SK-N-MC (cell line): Measurements from ENCODE around the gene RUFY3.
"Not testable (repeated sequence)": the region's sequence is repeated elsewhere in the genome, so short reads cannot be mapped to it uniquely, and the experiment has no call there.

Source experiments
- DNase-seq: peaks from one replicate; pipeline ENCODE4 v3.0.0-alpha.2; 2011; ENCODE audit warnings: low read depth, low spot score
- H3K27ac ChIP-seq: fragments of 200-600 bp; sonication (generic); 2 replicates; pipeline ENCODE4 v1.5.1; 2016; ENCODE audit warnings: mixed run types
- H3K36me3 ChIP-seq: fragments of 200-600 bp; sonication (generic); 2 replicates; pipeline ENCODE4 v1.6.1; 2017; ENCODE audit warnings: antibody characterized with exemption, low read length, mixed read lengths; ENCODE audit not compliant: insufficient read depth
- H3K4me3 ChIP-seq: fragments of 200-600 bp; sonication (generic); 2 replicates; pipeline ENCODE4 v1.5.1; 2016
- H3K9ac ChIP-seq: fragments of 200-600 bp; sonication (generic); 2 replicates; pipeline ENCODE4 v1.8.0; 2017; ENCODE audit warnings: mixed run types, mixed read lengths; ENCODE audit not compliant: insufficient read length
- H3K9me3 ChIP-seq: fragments of 200-600 bp; sonication (generic); 2 replicates; pipeline ENCODE4 v1.6.1; 2017; ENCODE audit warnings: low read depth, mild to moderate bottlenecking, antibody characterized with exemption, low read length, moderate library complexity, mixed read lengths
- EZH2 ChIP-seq: fragments of 200-600 bp; sonication (generic); IDR thresholded peaks from one replicate; pipeline ENCODE4 v1.6.1; 2017; ENCODE audit warnings: antibody characterized with exemption
- FOXP2 ChIP-seq: optimal IDR thresholded peaks from 2 replicates; pipeline ENCODE3; 2011; ENCODE audit warnings: mild to moderate bottlenecking, moderate library complexity; ENCODE audit not compliant: insufficient read depth; ENCODE audit errors: extremely low read length, control extremely low read depth
- POLR2AphosphoS5 ChIP-seq: IDR thresholded peaks from 2 replicates; pipeline ENCODE4 v1.6.1; 2012; ENCODE audit warnings: mild to moderate bottlenecking, low read depth, low read length, borderline replicate concordance

The RUFY3 gene

GRCh38 chr4:70712604-70713452 is 8.9 kb upstream of the RUFY3 start:
- no peaks in the 10 kb centered on the region for H3K9me3 ChIP-seq
- H3K9ac ChIP-seq = peak overlapping the region; percentile 41
- no peak overlapping the region; the same call in 1 of the 2 replicates for H3K4me3 ChIP-seq
- H3K27ac ChIP-seq = peak overlapping the region; percentile 67; the same call in 1 of the 2 replicates
- no peak for DNase-seq
- TF ChIP-seq EZH2 (no peak), FOXP2 (no peak), POLR2AphosphoS5 (no peak)
- no peaks in the 10 kb centered on the region for H3K36me3 ChIP-seq

GRCh38 chr4:70713453-70714078 is 8.2 kb upstream of the RUFY3 start:
- H3K36me3 ChIP-seq = no peaks in the 10 kb centered on the region
- H3K9me3 ChIP-seq = no peaks in the 10 kb centered on the region
- 0 out of 2 replicates have a peak overlapping the region, but pooled peaks have one; percentile 2 for H3K27ac ChIP-seq
- no peak overlapping the region for H3K4me3 ChIP-seq
- no peak for DNase-seq
- TF ChIP-seq EZH2 (no peak), FOXP2 (no peak), POLR2AphosphoS5 (no peak)
- no peak overlapping the region for H3K9ac ChIP-seq

- DNase-seq = no peak
- H3K27ac ChIP-seq = no peak overlapping the region
- H3K9ac ChIP-seq = no peak overlapping the region
- H3K36me3 ChIP-seq = no peaks in the 10 kb centered on the region
- TF ChIP-seq EZH2 (no peak), POLR2AphosphoS5 (no peak), FOXP2 (no peak)
- H3K9me3 ChIP-seq = no peaks in the 10 kb centered on the region
- no peak overlapping the region for H3K4me3 ChIP-seq
These were observed 7.5 kb upstream of the RUFY3 start for GRCh38 chr4:70714079-70714887.

GRCh38 chr4:70715097-70715496 is 6.7 kb upstream of the RUFY3 start:
- Histone ChIP-seq H3K4me3 (no peak overlapping the region), H3K9me3 (no peaks in the 10 kb centered on the region), H3K36me3 (no peaks in the 10 kb centered on the region), H3K9ac (no peak overlapping the region), H3K27ac (no peak overlapping the region)
- TF ChIP-seq EZH2 (no peak), POLR2AphosphoS5 (no peak), FOXP2 (no peak)
- no peak for DNase-seq

GRCh38 chr4:70718811-70719604 is 2.8 kb upstream of the RUFY3 start:
- no peak overlapping the region for H3K9ac ChIP-seq
- H3K27ac ChIP-seq = no peak overlapping the region
- H3K9me3 ChIP-seq = no peaks in the 10 kb centered on the region
- TF ChIP-seq POLR2AphosphoS5 = no peak
- TF ChIP-seq EZH2 = no peak
- TF ChIP-seq FOXP2 = no peak
- no peak for DNase-seq
- no peak overlapping the region for H3K4me3 ChIP-seq
- no peaks in the 10 kb centered on the region for H3K36me3 ChIP-seq

GRCh38 chr4:70722199-70722791 is 531 bp downstream of the RUFY3 start:
- Histone ChIP-seq H3K9me3 (no peaks in the 10 kb centered on the region), H3K27ac (no peak overlapping the region), H3K4me3 (no peak overlapping the region), H3K9ac (no peak overlapping the region), H3K36me3 (no peaks in the 10 kb centered on the region)
- no peak for DNase-seq
- TF ChIP-seq EZH2 (no peak), POLR2AphosphoS5 (no peak), FOXP2 (no peak)

- Histone ChIP-seq H3K4me3 (no peak overlapping the region), H3K9me3 (no peaks in the 10 kb centered on the region)
- DNase-seq = no peak
These were observed 2.7 kb downstream of the RUFY3 start for GRCh38 chr4:70724463-70724862.

GRCh38 chr4:70725633-70726032 is 3.9 kb downstream of the RUFY3 start:
- TF ChIP-seq EZH2 (no peak), FOXP2 (no peak)
- DNase-seq = no peak
- Histone ChIP-seq H3K27ac (no peak overlapping the region), H3K36me3 (no peaks in the 10 kb centered on the region), H3K4me3 (no peak overlapping the region), H3K9me3 (no peaks in the 10 kb centered on the region), H3K9ac (no peak overlapping the region)

More at GRCh38 chr4:70724463-70724862, 2.7 kb downstream of the RUFY3 start:
- Histone ChIP-seq H3K36me3 (no peaks in the 10 kb centered on the region), H3K9ac (no peak overlapping the region), H3K27ac (no peak overlapping the region)
- TF ChIP-seq POLR2AphosphoS5 (no peak), EZH2 (no peak), FOXP2 (no peak)

GRCh38 chr4:70726515-70726914 is 4.8 kb downstream of the RUFY3 start:
- H3K9me3 ChIP-seq, H3K36me3 ChIP-seq, H3K4me3 ChIP-seq, DNase-seq, H3K27ac ChIP-seq, H3K9ac ChIP-seq: not testable (repeated sequence)
